Activated CD8-positive, alpha-beta memory T cell treated with anti-CD3 and anti-CD28 coated beads, Interleukin-2, amount 50 U/mL, for 24 hours (primary cell): Measurements from ENCODE around the gene SNX9.

ENCODE experiments used
- DNase-seq: peaks from one replicate; pipeline ENCODE4 v3.0.0-alpha.2; 2020; ENCODE audit errors: extremely low read depth

The SNX9 gene

DNA sequence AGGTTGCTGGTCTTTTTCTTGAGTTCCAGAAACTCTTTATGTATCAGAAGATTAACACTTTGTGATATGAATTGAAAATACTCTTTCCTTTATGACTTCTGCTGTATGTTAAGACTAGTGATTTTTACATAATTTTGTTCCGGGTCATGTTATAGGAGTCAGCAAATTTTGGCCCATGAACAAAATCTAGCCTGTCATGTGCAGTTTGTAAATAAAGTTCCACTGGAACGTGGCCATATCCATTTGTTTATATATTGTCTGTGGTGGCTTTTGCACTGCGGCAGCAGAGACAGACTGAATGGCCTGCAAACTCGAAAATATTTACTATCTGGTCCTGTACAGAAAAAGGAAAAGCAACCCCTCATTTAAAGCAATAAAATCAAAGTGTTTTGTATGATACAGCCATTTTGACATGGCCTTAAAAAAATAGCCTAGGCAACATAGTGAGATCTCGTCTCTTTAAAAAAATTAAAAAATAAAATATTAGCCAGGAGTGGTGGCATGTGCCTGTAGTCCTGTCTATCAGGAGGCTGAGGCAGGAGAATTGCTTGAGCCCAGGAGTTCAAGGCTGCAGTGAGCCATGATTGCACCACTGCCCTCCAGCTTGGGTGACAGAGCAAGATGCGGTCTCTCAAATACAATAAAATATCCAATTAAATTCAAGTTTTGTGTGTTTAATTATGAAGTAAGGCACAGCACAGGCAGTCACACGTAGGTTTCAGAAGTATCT lies 36.9 kb downstream of the SNX9 start:
- no peak for DNase-seq

DNA sequence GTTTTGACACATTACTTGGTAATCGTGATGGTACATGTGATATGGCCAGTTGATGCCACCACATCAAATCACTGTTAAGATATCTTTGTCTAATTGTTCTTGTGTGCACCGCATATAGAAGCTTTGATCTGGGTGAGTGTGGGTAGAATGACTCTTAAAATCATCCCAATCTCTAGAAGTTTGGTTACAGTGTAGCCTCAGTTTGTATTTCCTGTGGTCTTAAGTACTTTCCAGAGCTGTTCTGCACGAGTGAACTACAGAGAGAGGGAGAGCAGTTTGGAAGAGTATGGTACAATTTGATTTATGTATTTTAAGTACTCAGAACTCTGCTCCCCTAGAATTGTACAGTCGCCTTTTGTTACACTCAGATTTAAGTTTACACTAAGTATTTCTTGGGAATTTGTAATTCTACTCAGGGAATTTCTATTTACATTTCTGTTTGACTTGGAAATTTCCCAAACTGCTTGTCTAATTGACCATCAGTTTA lies 37.5 kb downstream of the SNX9 start:
- DNase-seq = peak; percentile 2

DNA sequence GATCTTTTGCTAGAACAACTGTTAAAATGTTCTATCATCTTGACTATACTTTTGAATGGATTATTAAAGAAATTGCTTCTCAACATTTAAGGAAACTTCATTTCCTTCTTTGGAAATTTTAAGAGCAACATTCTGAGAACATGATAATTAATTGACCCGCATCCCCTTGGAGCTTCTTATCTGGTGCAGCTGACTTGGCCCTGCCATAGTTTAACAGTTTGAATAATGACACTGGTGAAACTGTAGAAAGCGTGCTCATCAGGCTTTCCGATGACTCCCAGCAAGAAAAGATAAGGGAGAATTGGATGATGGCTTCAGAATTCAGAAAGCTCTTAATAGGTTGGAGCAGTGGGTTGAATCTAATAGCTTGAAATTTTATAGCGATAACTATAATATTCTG lies 38.1 kb downstream of the SNX9 start:
- no peak for DNase-seq

DNA sequence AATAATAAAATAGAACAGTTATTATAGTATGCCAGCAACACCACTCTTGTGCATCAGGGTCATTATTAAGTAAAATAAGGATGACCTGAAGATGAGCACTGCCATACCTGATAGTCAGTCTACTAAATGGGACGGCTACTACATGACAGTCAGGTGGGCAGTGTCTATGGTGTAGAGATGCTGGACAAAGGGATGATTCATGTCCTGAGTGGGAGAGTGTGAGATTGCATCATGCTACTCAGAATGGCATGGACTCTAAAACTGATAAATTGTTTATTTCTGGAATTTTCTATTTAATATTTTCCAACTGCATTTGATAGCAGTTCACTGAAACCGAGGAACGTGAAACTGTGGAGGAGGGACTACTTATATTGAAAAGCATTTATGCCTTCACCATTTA lies 38.8 kb downstream of the SNX9 start:
- no peak for DNase-seq

DNA sequence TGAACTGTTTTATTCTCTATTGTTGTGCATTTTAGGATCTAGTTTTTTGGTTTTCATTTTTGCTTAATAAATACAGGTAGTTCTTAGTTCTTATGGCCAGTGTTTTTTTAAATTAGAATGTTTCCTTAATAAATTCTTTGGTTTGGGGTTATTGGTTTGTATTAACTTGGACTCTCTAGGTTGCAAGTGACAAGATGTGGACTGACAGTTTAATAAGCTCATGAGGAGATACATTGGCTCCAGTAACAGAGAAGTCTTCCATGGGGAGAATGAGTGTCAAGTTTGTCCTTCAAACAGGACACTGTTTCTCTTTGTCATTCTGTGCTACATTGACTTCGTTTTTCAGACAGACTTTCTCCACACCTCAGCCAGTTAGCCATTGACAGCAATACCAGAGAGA lies 39.7 kb downstream of the SNX9 start:
- DNase-seq = no peak

DNA sequence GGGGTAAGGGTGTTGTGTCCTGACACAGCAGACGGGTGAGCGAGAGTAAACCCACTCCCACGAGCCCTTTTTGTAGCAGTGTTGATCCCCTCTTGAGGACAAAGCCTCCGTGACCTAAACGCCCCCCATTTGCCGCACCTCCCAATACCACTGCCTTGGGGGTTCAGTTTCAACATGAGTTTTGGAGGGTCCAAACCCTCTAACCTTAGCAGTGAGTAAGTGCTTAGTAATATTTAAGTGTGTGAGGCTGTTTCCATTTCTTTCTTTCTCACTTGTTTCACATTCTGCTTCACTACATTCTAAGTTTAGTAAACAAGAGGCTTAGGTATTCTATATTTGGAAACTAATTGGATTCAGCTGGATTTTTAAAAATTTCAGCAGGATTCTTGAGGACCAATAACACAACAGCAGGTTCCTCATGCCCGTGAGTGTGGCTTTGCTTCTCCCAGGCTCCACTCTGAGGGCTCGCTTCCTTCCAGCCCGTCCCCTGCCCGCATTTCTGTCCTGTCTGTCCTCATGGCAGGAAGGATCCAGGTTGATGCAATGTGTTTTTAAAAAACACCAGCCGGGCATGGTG lies 41.2 kb downstream of the SNX9 start:
- DNase-seq = no peak

DNA sequence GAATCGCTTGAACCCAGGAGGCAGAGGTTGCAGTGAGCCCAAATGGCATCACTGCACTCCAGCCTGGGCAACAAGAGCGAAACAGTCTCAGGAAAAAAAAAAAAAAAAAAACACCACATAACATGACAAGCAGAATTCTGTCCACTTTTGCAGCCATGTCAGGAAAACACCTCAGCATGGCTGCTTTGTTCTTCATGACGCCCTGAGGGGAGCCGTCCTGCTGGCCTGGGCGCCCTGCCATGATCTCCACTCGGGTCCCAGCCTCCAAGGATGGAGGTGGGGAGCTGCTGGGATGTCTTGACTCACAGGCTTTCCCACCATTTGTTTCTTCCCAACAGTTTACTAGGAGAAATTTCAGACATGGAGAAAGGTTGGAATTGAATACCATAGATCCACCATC lies 42.2 kb downstream of the SNX9 start:
- no peak for DNase-seq

DNA sequence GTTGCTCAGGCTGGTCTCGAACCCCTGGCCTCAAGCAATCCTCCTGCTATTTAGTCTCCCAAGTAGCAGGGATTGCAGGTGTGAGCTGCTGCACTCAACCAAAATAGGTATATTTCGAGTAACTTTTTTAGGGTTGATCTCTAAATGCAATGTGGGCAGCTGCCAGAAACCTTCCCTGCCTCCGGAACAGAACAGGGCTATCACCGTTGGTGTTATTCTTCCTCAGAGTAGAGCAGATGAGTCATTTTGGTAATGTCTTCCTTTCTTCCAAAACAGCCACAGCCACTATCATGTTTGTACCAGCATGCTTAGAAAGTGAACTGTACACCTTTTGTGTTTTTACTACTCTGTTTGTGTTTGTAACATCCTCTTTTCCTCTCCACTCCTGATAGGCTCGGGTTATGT lies 44.1 kb downstream of the SNX9 start:
- no peak for DNase-seq

DNA sequence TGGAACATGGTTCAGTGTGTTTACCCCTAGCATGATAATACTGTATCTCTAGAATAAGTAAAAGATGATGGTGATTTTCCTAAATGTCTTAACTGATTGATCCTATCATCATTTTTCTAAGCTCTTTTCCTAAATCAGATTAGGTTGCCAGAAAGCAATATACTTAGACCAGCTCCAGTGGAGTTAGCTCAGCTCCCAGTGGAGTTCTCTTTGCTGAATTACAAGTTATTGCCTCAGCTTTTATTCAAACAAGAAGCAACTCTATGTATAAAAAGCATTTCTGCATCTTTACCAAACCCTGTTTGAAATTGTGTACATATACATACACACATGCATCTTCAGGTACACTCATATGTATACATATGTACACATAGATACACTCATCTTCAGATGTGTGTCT lies 44.9 kb downstream of the SNX9 start:
- DNase-seq = no peak

DNA sequence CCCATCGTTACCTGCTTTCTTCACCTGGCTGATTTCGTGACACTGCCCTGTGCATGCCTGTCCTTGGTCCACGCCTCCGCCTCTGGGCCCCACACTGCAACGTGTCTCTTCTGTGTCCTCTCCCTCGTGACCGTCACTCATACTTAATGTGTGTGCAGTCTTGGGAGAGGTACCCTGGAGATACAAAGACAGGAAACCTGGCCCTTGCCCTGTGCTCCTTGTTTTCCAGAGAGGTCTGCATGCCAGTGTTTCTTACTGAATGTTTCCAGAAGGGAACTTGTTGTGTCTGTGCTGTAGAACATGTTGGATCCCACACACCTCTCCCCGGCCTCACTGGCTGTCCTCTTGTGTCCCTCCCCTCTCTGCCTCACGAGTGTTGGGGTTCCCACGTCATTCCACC lies 45.8 kb downstream of the SNX9 start:
- DNase-seq = no peak

DNA sequence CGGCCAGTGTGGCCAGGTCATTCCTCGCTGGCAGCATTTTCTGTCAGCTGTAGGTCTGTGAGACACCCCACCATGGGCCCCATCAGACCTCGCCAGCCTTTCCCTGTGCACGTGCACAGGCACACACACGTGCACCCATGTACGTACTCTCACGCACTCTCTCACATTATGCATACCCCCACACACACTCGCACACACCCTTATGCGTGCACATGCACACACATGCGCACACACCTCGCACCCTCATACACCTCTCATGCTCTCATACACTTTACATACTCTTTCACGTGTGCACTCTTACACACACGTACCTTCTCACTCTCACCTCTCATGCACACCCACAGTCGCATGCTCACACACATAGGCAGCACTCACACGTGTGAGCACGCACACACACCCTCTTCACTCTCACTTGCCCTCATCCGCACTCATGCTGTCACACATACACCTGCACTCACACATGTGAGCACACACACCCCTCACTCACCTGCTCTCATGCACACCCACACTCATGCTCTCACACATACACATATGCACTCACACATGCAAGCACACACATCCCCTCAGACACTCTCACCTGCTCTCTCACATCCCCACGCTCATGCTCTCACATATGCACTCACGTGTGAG lies 46.7 kb downstream of the SNX9 start:
- DNase-seq = no peak

DNA sequence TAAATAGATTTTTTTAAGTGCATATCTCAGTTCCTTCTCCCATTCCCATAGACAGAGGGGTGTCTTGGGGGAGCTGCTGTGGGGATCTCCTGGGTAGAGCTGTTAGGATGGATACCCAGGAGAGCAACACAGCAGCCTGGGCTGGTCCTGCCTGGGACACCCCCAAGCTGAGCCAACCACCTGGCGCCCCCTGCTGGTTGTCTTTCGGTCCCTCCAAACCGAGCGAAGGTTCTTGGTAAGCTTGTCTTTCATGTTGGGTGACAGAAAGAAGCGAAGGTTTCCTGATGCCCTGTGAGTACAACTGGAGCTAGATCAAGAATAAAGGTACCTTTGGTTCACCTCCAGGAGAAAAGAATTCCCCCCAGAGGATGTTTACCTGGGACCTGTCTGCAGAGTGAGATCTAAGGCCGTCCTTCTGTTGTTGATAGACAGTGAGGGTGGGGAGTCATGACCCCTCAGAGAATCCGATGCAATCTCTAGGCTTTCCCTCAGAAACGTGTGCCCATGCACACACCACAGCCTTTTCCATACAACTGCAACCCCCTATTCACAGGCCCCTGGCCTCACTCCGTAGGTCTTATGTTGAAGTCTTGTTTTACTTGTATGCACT lies 50.8 kb downstream of the SNX9 start:
- DNase-seq = peak; percentile 70

DNA sequence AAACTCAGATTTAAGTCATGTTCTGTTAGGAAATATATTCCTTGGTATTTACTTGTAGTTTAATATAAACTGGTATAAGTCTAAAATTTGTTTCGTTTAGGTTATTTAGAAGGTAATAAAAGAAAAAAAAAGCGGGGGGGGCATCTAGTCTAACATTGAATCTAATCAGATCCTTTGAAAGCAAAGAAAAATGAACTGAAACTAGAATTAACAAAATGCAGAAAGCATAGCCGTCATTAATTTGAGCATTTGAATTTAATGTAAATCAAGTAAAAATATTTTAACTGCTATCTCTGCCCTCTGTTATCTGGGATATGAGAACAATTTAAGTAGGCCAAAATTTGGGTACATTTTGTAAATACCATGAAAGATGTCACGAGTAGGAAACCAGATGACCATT lies 54.1 kb downstream of the SNX9 start:
- no peak for DNase-seq

DNA sequence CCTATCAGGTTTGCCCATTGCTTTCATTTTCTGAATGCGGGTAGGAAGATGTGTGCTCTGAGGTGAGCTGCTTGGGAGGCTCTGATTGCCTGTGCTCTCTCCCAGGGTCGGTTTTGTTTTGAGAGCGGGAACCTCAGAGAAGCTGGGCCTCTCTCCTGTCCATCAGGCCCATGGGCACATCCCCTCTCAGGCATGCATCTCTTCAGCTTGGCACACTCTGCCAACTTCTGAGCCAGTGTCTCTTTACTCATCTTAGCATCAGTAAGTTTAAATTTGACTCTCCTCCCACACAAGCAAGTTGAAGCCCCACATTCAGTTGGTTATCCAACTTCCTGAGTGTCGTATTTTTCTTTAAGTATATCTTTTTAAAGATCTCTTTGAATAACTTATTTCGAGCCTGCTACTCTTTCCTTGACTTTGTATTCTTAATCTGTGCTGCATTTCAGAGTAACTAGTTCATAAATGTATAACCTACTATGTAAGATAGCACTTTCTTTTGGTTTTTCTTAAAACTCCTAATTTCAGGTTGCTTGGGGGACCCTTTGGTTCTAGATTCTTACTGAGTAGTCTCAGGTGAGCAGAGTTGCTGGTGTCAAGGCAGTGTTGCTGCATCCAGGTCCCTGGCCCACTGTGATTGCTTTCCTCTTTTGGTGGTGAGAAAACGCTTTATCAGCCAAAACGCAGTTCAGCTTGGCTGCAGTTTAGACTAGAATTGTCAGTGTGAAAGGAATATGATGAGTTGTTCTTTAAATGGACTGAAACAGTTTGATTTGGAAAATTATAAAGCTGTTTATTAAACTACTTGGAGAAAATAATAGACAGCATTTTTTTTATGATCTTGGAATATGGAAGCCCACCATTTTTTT lies 54.8 kb downstream of the SNX9 start:
- DNase-seq = no peak

DNA sequence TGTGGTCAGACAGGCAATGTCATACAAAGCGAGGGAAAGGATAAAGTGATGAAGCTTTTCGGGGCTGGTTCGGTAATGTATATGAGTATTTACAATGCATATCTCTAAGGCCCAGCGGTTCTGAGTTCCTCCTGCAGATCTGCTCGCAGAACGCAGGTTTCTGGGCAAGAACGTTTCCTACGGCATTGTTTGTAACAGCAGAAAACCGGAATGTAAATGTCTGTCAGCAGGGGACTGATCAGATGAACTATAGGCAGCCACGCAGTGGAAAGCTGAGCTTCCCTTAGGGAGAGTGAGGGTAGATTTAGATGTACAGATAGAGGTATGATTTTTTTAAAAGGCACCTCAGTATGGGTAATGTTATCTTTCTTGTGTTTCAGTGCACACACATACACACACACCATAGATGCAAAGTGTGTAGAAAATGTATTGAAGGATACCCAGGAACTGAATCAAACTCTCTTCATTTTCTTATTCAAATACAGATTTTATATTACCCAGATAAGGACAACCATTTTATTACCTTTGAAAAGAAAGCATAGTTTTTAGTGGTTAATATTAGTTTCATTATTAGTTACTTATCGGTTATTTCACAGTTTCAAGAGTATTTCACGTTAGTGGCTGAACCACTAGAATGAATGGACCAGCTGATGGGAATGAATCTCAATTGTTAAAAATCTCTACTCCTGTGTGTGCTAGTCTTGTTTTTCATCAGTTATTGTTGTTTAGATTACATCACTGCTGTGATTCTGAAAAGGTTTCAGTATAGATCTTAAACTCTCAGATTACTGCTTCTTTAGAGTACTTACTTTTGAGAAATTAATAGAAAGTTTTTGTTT lies 56.2 kb downstream of the SNX9 start:
- no peak for DNase-seq

DNA sequence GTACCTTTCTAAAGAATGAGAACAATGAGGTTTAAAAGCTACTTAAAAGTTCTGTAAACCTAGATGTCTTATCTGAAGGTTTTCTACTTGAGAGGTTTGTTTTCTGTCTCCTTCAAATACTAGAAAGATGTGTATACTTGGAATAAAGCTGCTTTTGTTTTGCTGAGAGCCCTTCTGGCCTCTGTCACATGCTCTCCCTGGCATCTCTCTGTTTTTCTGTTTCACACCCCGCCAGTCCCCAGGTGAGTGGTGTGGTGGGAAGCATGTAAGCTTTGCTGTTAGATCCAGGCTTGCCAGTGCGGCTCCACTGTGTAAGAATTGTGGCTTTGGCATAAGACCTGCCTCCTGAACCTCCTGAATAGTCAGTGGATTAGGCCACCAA lies 56.8 kb downstream of the SNX9 start:
- DNase-seq = no peak

DNA sequence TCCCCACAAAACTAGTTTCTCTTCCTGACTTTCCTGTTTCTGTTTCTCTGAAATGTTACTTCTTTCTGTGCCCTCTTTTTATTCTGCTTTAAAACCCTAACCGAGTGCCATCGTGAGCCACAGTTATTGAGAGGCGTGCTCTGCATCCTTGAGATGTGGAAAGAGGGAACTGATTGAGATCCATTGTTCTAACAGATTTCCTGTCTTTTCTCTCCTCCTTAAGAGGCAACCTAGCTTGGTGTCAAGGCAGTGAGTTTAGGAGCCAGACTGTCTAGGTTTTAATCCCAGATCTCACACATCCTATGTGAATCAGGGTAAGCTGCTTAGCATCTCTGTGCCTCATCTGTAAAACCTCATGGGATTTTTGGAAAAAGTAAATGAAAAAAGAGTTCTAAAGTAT lies 57.5 kb downstream of the SNX9 start:
- DNase-seq = no peak

DNA sequence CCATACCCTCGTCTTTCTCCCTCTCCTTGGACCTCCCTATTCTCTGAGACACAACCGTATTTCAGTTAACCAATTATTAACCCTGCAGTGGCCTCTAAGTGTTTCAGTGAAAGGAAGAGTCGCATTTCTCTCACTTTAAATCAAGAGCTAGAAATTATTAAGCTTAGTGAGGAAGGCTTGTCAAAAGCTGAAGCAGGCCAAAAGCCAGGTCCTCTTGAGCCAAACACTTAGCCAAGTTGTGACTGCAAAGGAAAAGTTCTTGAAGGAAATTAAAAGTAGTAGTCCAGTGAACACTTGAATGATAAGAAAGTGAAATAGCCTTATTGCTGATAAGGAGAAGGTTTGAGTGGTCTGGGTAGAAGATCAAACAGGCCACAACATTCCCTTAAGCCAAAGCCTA lies 58.3 kb downstream of the SNX9 start:
- no peak for DNase-seq

DNA sequence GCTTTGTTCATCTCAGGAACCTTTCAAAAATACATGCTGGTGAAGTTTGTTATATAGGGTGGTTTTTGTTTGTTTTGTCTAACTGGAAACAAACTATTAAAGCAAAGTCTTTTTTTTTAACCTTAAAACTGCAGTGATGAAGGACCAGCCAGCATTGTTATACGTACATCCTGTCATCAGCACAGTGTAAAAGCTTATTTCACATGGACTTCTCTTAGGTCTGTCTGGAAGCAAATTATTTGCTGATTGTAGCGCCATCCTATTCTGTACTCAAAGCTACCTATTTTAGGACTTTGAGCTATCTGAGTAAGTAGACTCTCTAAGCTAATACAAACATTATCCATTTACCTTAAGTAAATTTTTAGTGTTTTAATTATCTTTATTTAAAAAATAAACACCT lies 61.7 kb downstream of the SNX9 start:
- DNase-seq = no peak

DNA sequence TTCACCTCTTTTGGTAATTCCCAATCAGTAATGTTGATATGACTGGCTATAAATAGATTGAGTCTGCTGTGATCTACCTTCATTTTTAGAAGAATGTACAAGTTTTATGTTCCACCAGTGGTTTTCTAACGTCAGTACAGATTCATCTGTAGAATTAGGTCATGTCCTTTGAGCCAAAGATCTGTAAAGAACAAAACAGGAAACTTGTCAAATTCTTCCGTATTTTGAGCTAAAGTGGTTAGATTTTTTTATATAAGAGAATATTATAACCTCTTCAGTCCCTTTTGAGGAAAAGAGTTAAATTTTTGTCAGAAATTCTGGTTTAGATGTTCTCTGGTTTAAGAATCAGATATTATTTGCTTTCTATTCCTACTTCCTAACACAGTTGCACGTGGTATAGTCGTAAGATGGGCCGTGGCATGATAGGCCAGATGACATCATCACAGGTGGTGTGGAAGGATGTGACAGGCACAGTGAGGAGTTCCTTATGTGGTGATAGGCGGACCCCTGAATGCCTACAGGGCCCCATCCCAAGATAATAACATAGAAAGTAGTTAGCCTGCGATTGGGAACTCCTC lies 62.3 kb downstream of the SNX9 start:
- DNase-seq = no peak

DNA sequence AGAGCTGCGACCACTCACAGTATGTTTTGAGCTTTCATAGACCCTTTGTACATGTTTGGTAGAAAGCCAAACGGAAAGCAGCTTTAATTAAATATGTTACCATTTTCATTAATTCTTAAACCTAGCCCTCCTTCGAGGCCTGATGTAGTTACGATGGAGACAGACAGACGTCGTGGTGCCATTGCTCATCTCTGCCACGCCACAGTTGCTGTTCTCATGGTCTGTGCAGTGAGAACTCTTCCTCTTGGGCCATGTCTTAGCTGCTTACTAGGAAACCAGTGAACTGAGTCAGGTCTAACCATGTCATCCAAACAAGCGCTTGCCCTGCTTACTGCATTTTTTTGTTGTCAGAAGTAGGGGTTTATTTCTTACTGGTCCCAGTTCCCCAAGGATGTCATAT lies 62.8 kb downstream of the SNX9 start:
- DNase-seq = no peak
